H1 (cell line): ENCODE data around the gene MEGF11. TPM values are rescaled to one million over a fixed set of nuclear protein-coding genes. Genes with fewer than 3 reads are reported as not detected.

Experiments
- CTCF ChIA-PET: fragments of 300-600 bp; sonication (Branson Sonifier 250); formaldehyde crosslinking; loops from one replicate; lab custom pipeline; 2021; ENCODE audit not compliant: partially characterized antibody; lab: Charles Lee
- POLR2A ChIA-PET: fragments of 300-600 bp; sonication (Branson Sonifier 250); formaldehyde crosslinking; loops from one replicate; lab custom pipeline; 2021; ENCODE audit warnings: inconsistent platforms; ENCODE audit not compliant: partially characterized antibody; lab: Charles Lee
- DNase-seq, 2 experiments: peaks; one replicate each; pipeline versions ENCODE4 v3.0.0 to v3.0.0-alpha.2; 2010 to 2022; ENCODE audit warnings: low spot score in 2 of 2, low read depth in 1 of 2, mixed read lengths in 1 of 2
- FAIRE-seq: peaks from 2 replicates; lab custom pipeline; 2011; peaks lifted over from hg19 to GRCh38; lab: Jason Lieb, UNC
- H2AFZ ChIP-seq: 2 replicates; pipeline ENCODE4 v1.8.1; 2012; ENCODE audit warnings: low read length, inconsistent platforms
- H2AK5ac ChIP-seq: 2 replicates; pipeline ENCODE4 v1.6.1; 2013; ENCODE audit warnings: low read depth, low read length
- H2BK120ac ChIP-seq: replicated peaks from 2 replicates; pipeline ENCODE3; 2013; ENCODE audit warnings: low read depth, low read length, inconsistent platforms
- H2BK12ac ChIP-seq: 2 replicates; pipeline ENCODE4 v1.6.1; 2013; ENCODE audit warnings: low read depth, low read length
- H2BK15ac ChIP-seq: 2 replicates; pipeline ENCODE4 v1.6.1; 2013; ENCODE audit warnings: low read length
- H2BK20ac ChIP-seq: 2 replicates; pipeline ENCODE4 v1.6.1; 2013; ENCODE audit warnings: low read length
- H2BK5ac ChIP-seq: 2 replicates; pipeline ENCODE4 v1.6.1; 2013; ENCODE audit warnings: low read depth, low read length
- H3K14ac ChIP-seq: 2 replicates; pipeline ENCODE4 v1.6.1; 2013; ENCODE audit warnings: inconsistent platforms; ENCODE audit not compliant: insufficient read length
- H3K18ac ChIP-seq: 2 replicates; pipeline ENCODE4 v1.6.1; 2013; ENCODE audit warnings: low read length; ENCODE audit errors: extremely low read depth
- H3K23ac ChIP-seq: 2 replicates; pipeline ENCODE4 v1.6.1; 2013; ENCODE audit warnings: inconsistent platforms; ENCODE audit not compliant: insufficient read length
- H3K23me2 ChIP-seq: 2 replicates; pipeline ENCODE4 v1.6.1; 2013; ENCODE audit warnings: low read depth, low read length
- H3K27ac ChIP-seq: 2 replicates; pipeline ENCODE4 v1.6.1; 2011; ENCODE audit warnings: low read depth, low read length, inconsistent platforms
- H3K27me3 ChIP-seq, 4 experiments: replicated peaks in 1 of 4; 1 replicate in 1 of 4; 2 replicates in 3 of 4; pipeline versions ENCODE4 v1.6.1 to v1.8.1; 2011 to 2013; ENCODE audit warnings: low read length in 3 of 4, mild to moderate bottlenecking in 3 of 4, inconsistent platforms in 2 of 4, mixed read lengths in 2 of 4, moderate library complexity in 1 of 4; ENCODE audit not compliant: control insufficient read depth in 3 of 4, insufficient read depth in 3 of 4; ENCODE audit errors: extremely low read depth in 1 of 4
- H3K36me3 ChIP-seq, 4 experiments: 2 replicates each; pipeline versions ENCODE4 v1.6.1 to v1.8.1; 2011 to 2013; ENCODE audit warnings: mild to moderate bottlenecking in 4 of 4, low read length in 3 of 4, moderate library complexity in 2 of 4, control low read depth in 1 of 4, inconsistent platforms in 1 of 4; ENCODE audit not compliant: insufficient read depth in 4 of 4, control insufficient read depth in 2 of 4
- H3K4ac ChIP-seq: replicated peaks from 2 replicates; pipeline ENCODE3; 2013; ENCODE audit warnings: low read length, low read depth, mixed read lengths, inconsistent platforms; ENCODE audit not compliant: insufficient read length
- H3K4me1 ChIP-seq, 4 experiments: replicated peaks in 1 of 4; 1 replicate in 1 of 4; 2 replicates in 3 of 4; pipeline versions ENCODE4 v1.6.1 to v1.8.1; 2011 to 2013; ENCODE audit warnings: low read length in 3 of 4, inconsistent platforms in 2 of 4, mixed read lengths in 1 of 4; ENCODE audit not compliant: insufficient read depth in 4 of 4, control insufficient read depth in 3 of 4
- H3K4me2 ChIP-seq, 2 experiments: 2 replicates each; pipeline versions ENCODE4 v1.6.1 to v1.8.1; 2011 to 2013; ENCODE audit warnings: low read depth in 2 of 2, low read length in 2 of 2, control low read depth in 1 of 2, inconsistent platforms in 1 of 2, mild to moderate bottlenecking in 1 of 2; ENCODE audit not compliant: insufficient read depth in 1 of 2
- H3K4me3 ChIP-seq, 4 experiments: fragments of 200-600, 300-600 bp in 1 of 4; sonication (generic), shearing (Covaris generic), sonication (Bioruptor Twin) in 1 of 4; 2 replicates each; pipeline versions ENCODE4 v1.5.1 to v1.8.1; 2011 to 2016; ENCODE audit warnings: low read length in 4 of 4, low read depth in 3 of 4, control low read depth in 2 of 4, inconsistent platforms in 2 of 4, mild to moderate bottlenecking in 2 of 4, mixed read lengths in 1 of 4, moderate library complexity in 1 of 4; ENCODE audit not compliant: insufficient read depth in 2 of 4; ENCODE audit errors: extremely low read depth in 1 of 4
- H3K56ac ChIP-seq: replicated peaks from 2 replicates; pipeline ENCODE3; 2013; ENCODE audit warnings: low read depth, mild to moderate bottlenecking, mixed read lengths, low read length, inconsistent platforms; ENCODE audit not compliant: insufficient read length
- H3K79me1 ChIP-seq: 2 replicates; pipeline ENCODE4 v1.6.1; 2013; ENCODE audit warnings: low read depth, low read length, control low read depth
- H3K79me2 ChIP-seq, 2 experiments: 2 replicates each; pipeline versions ENCODE4 v1.6.1 to v1.8.1; 2012 to 2013; ENCODE audit warnings: low read length in 2 of 2, mild to moderate bottlenecking in 2 of 2, inconsistent platforms in 1 of 2; ENCODE audit not compliant: insufficient read depth in 2 of 2, control insufficient read depth in 1 of 2
- H3K9ac ChIP-seq, 4 experiments: replicated peaks in 1 of 4; 1 replicate in 1 of 4; 2 replicates in 3 of 4; pipeline versions ENCODE4 v1.6.1 to v1.8.1; 2011 to 2013; ENCODE audit warnings: low read depth in 3 of 4, low read length in 3 of 4, control low read depth in 2 of 4, mild to moderate bottlenecking in 2 of 4, moderate library complexity in 2 of 4, inconsistent platforms in 1 of 4; ENCODE audit errors: extremely low read depth in 1 of 4
- H3K9me3 ChIP-seq, 2 experiments: 2 replicates each; pipeline versions ENCODE4 v1.6.1 to v1.8.1; 2012 to 2013; ENCODE audit warnings: mild to moderate bottlenecking in 2 of 2, moderate library complexity in 2 of 2, control low read depth in 1 of 2, inconsistent platforms in 1 of 2, low read depth in 1 of 2, low read length in 1 of 2, mixed read lengths in 1 of 2; ENCODE audit not compliant: insufficient read depth in 2 of 2
- H4K20me1 ChIP-seq, 2 experiments: replicated peaks in 1 of 2; 2 replicates each; pipeline versions ENCODE3 to v1.8.1; 2011 to 2013; ENCODE audit warnings: inconsistent platforms in 2 of 2, low read length in 2 of 2, mild to moderate bottlenecking in 1 of 2; ENCODE audit not compliant: insufficient read depth in 2 of 2, control insufficient read depth in 1 of 2
- H4K5ac ChIP-seq: 2 replicates; pipeline ENCODE4 v1.6.1; 2013; ENCODE audit warnings: low read length, low read depth, mixed read lengths, inconsistent platforms; ENCODE audit not compliant: insufficient read length
- H4K8ac ChIP-seq: 2 replicates; pipeline ENCODE4 v1.8.0; 2013; ENCODE audit warnings: mild to moderate bottlenecking, moderate library complexity, low read length, inconsistent platforms; ENCODE audit not compliant: insufficient read depth; ENCODE audit errors: extremely low read depth
- H4K91ac ChIP-seq: replicated peaks from 2 replicates; pipeline ENCODE3; 2013; ENCODE audit warnings: low read length, mixed read lengths, inconsistent platforms; ENCODE audit not compliant: insufficient read length
- EGR1 ChIP-seq: IDR thresholded peaks from 2 replicates; pipeline ENCODE4 v1.6.1; 2011; ENCODE audit warnings: low read depth, low read length, borderline replicate concordance
- WGBS, 2 experiments: shearing (Covaris generic) in 1 of 2; methylation state at CpG; one replicate each; pipeline versions ENCODE4 v1.1.6 to v1.1.7; 2013 to 2015; ENCODE audit warnings: low lambda C conversion rate in 2 of 2, mixed read lengths in 2 of 2, inconsistent platforms in 1 of 2, low coverage in 1 of 2, missing lambda C conversion rate in 1 of 2; ENCODE audit not compliant: insufficient replicate concordance in 2 of 2, insufficient coverage in 1 of 2, insufficient read length in 1 of 2; ENCODE audit errors: extremely low coverage in 1 of 2, missing lambda C conversion rate in 1 of 2; 5-methylcytosine and 5-hydroxymethylcytosine counted together
- polyA plus RNA-seq, 7 experiments: library from polyadenylated mRNA; depleted of rRNA in 3 of 7; stranded (reverse) in 5 of 7; unstranded in 2 of 7; fragments of >200 nt in 5 of 7; fragments of 200-250 nt in 2 of 7; gene quantifications; 1 replicate in 5 of 7; 2 replicates in 1 of 7; 4 replicates in 1 of 7; pipeline versions ENCODE4 v1.2.1 to v1.2.3, GENCODE V29; 2011 to 2013; ENCODE audit warnings: missing spikeins in 2 of 7, mixed read lengths in 2 of 7
- total RNA-seq: library from RNA; stranded (reverse); fragmentation: NEBNext Ultra II Directional; extraction: Animal tissue kit (Norgen Biotek cat#: 25700); gene quantifications from 2 replicates; pipeline ENCODE4 v1.2.1, GENCODE V29; 2021

MEGF11 gene
- total and polyA plus RNA-seq, 2 of the 8 experiments (the other 6 are each of a cell fraction or from before 2014, with no cell fraction given) = 4.4 to 4.8 TPM

DNA sequence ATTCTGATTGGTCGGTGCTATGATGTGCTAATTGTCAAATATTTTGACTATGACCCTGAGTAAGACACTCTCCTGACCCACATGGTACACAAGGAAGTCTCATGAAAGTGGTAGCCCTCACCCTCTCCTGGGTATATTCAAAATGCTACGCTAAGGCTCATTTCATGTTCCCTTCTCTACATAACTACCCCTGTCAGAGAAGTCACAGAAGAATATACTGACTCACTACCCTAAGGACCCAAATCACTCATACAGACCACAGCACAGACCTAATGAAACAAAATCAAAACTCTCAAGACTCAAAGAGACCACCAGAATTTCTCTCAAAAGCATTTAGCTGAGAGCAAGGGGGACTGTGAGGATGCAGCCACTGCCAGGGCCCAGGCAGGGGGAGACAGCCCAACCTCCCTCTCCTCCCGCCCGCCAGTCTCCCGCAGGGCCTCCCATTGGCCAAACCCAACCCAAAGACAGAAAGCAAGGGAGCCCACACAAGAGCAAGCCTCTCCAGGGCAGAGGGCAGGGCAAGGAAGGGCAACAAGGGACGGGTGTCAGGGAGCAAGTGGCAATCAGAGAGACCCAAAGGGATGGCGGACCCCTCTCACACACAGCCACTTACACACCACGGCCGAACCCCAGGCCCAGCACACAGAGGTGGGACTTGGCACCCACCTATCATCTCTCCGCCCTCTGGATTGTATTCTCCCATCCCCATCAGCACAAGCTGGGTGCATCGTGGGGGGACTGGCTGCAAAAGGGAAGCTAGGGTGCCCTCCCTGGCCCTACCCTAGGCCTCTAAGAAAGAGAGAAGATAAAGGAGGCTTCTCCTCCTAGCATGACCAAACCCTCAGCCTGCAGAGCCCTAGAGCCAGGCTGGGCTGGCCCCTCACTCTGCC lies 41.6 kb downstream of the MEGF11 start:
- Histone ChIP-seq H3K4me1 (peaks cover 0 to 2% (median under 1%) of the 10 kb centered on the region in 4 experiments; a peak in 3 of 7 replicates), H3K4me3 (no peak overlapping the region), H3K79me1 (no peaks in the 10 kb centered on the region), H3K9me3 (no peaks in the 10 kb centered on the region), H4K20me1 (no peaks in the 10 kb centered on the region), H3K4me2 (no peak overlapping the region), H4K8ac (no peak overlapping the region), H2BK5ac (no peak overlapping the region), H2AFZ (no peak overlapping the region), H3K56ac (no peak overlapping the region), H3K79me2 (no peaks in the 10 kb centered on the region), H2BK120ac (no peak overlapping the region), H2AK5ac (no peak overlapping the region), H3K23ac (no peak overlapping the region), H3K9ac (no peak overlapping the region; a peak in 1 of 7 replicates), H3K23me2 (no peaks in the 10 kb centered on the region), H4K91ac (no peak overlapping the region), H3K4ac (no peak overlapping the region), H3K14ac (no peak overlapping the region), H4K5ac (no peak overlapping the region), H3K36me3 (no peaks in the 10 kb centered on the region), H3K27me3 (no peaks in the 10 kb centered on the region), H3K27ac (no peak overlapping the region), H2BK15ac (no peak overlapping the region), H2BK12ac (peak overlapping the region; percentile 9; the same call in 1 of the 2 replicates), H3K18ac (no peak overlapping the region), H2BK20ac (no peak overlapping the region)
- TF ChIP-seq EGR1 = no peak
- ChIA-PET CTCF (interaction anchor here (0.7 to 1.2 kb wide), 3 partner anchors 14 to 127 kb away, joined by 3 read pairs; no protein-coding TSS in a partner anchor), POLR2A (interaction anchor here (1.2 kb wide), 1 partner anchor 83 kb away, joined by 3 read pairs; no protein-coding TSS in a partner anchor)
- no peak for FAIRE-seq
- no peak for DNase-seq
- 81% methylated on average over 11 of the region's 11 CpGs; no CpG with 5 or more reads in 1 of the 2 experiments for WGBS, 2 experiments
